ENCODE results near the gene ANKRD26. TPM values are rescaled to one million over a fixed set of nuclear protein-coding genes. Genes with fewer than 3 reads are reported as not detected.

Gene ANKRD26
- total RNA-seq = 1 to 10 TPM; 6.2 to 6.6 TPM
- 3.9 TPM for polyA plus RNA-seq (2013, experiment 1 of 2)
- 5.4 TPM for polyA plus RNA-seq (2013, experiment 2 of 2)
- total RNA-seq = 8.7 to 75.4 (median 35.2) reads per million in 172 experiments

GRCh38 chr10:27099916-27100812, at the start of gene ANKRD26:
Gene ANKRD26 (minus strand): TSS chr10:27100494. CDS start chr10:27100326, 168 bp downstream.
- ChIA-PET CTCF (interaction anchor here (1.4 to 2.8 kb wide), 2 partner anchors 13 to 55 kb away, joined by 4 to 10 read pairs; partner anchors contain the start of genes MASTL and YME1L1), POLR2A (interaction anchor here (1.1 to 4.5 kb wide), 3 partner anchors 52 to 142 kb away, joined by 3 to 46 read pairs (median 5); partner anchors contain the start of genes MASTL and YME1L1)
- Mint-ChIP-seq H3K4me3 (peak within 1 kb of the TSS; percentile 95), H3K27ac (peak within 1 kb of the TSS; percentile 92), H3K27me3 (no peaks in the 10 kb centered on the region), H3K36me3 (ENCODE audit: low read depth) (peaks cover 19% of the 10 kb centered on the region), H3K4me1 (ENCODE audit: low read depth) (peaks cover 51% of the 10 kb centered on the region), H3K9me3 (no peaks in the 10 kb centered on the region)
- DNase-seq (peak; percentile 90 to 99 (median 95)), ATAC-seq (ENCODE audit: poor library complexity) (peak; percentile 53)
- Histone ChIP-seq H3K4me1 (ENCODE audit: insufficient read depth, low read length) (peaks cover 29% of the 10 kb centered on the region), H3K27ac (ENCODE audit: low read depth in 1 of 2, low read length in 2 of 2) (peak within 1 kb of the TSS; percentile 82 to 85), H3K9me3 (ENCODE audit: control insufficient read depth in 1 of 2, insufficient read depth in 1 of 2, low read length in 2 of 2) (no peaks in the 10 kb centered on the region), H3K27me3 (ENCODE audit: control insufficient read depth in 1 of 2, insufficient read depth in 2 of 2, low read length in 2 of 2) (no peaks in the 10 kb centered on the region), H3K4me3 (ENCODE audit: low read length) (peak within 1 kb of the TSS; percentile 71), H3K36me3 (ENCODE audit: insufficient read depth, low read length) (no peaks in the 10 kb centered on the region)
- no peak for TF ChIP-seq CTCF (IDR thresholded peaks at IDR 0.05)
- intact Hi-C loops (cut with DNase I, micrococcal nuclease) = loop anchor here (1.0 to 5.0 kb wide), 4 partner anchors 52 to 243 kb away; partner anchors contain the start of genes YME1L1 (in 2 of the 2) and MASTL (in 1 of the 2)

- ATAC-seq (ENCODE audit: poor library complexity) = no peak
- Histone ChIP-seq H3K4me1 (ENCODE audit: insufficient read depth, low read length) (peaks cover 5% of the 10 kb centered on the region), H3K36me3 (ENCODE audit: insufficient read depth, low read length) (peaks cover 61% of the 10 kb centered on the region), H3K27me3 (ENCODE audit: control insufficient read depth in 1 of 2, insufficient read depth in 2 of 2, low read length in 2 of 2) (no peaks in the 10 kb centered on the region), H3K9me3 (ENCODE audit: control insufficient read depth in 1 of 2, insufficient read depth in 1 of 2, low read length in 2 of 2) (no peaks in the 10 kb centered on the region), H3K27ac (ENCODE audit: low read depth in 1 of 2, low read length in 2 of 2) (no peak overlapping the region), H3K4me3 (ENCODE audit: low read length) (no peak overlapping the region)
- Mint-ChIP-seq H3K27me3 (no peaks in the 10 kb centered on the region), H3K36me3 (ENCODE audit: low read depth) (peaks cover 78% of the 10 kb centered on the region), H3K9me3 (no peaks in the 10 kb centered on the region), H3K4me1 (ENCODE audit: low read depth) (peaks cover 47% of the 10 kb centered on the region), H3K4me3 (no peak overlapping the region), H3K27ac (no peak overlapping the region)
- no peak for TF ChIP-seq CTCF (IDR thresholded peaks at IDR 0.05)
- ChIA-PET POLR2A (no interaction called here), CTCF (no interaction called here)
- intact Hi-C loops (cut with DNase I, micrococcal nuclease) = no loop called here
- DNase-seq = no peak
Observed at GRCh38 chr10:27147701-27148100, 47.4 kb upstream of the ANKRD26 start.

- ChIA-PET POLR2A (interaction anchor here (0.7 kb wide), 1 partner anchor 8 kb away, joined by 3 read pairs; the partner anchor contains the start of gene YME1L1), CTCF (no interaction called here)
- no peaks in the 10 kb centered on the region for H3K9me3 Mint-ChIP-seq
- H3K4me1 Mint-ChIP-seq (ENCODE audit: low read depth) = peaks cover 37% of the 10 kb centered on the region
- no peak overlapping the region for H3K4me3 Mint-ChIP-seq
- no peak overlapping the region for H3K27ac ChIP-seq (ENCODE audit: low read depth in 1 of 2, low read length in 2 of 2)
- intact Hi-C loops (cut with DNase I, micrococcal nuclease) = no loop called here
- TF ChIP-seq CTCF (IDR thresholded peaks at IDR 0.05) = no peak
- no peak overlapping the region for H3K27ac Mint-ChIP-seq
- H3K27me3 Mint-ChIP-seq = no peaks in the 10 kb centered on the region
- no peaks in the 10 kb centered on the region for H3K27me3 ChIP-seq (ENCODE audit: control insufficient read depth in 1 of 2, insufficient read depth in 2 of 2, low read length in 2 of 2)
- peaks cover 85% of the 10 kb centered on the region for H3K36me3 Mint-ChIP-seq (ENCODE audit: low read depth)
- ATAC-seq (ENCODE audit: poor library complexity) (no peak), DNase-seq (peak in 2 of 14 experiments; percentile 28 to 36)
- no peaks in the 10 kb centered on the region for H3K9me3 ChIP-seq (ENCODE audit: control insufficient read depth in 1 of 2, insufficient read depth in 1 of 2, low read length in 2 of 2)
- H3K4me3 ChIP-seq (ENCODE audit: low read length) = no peak overlapping the region
- peaks cover 3% of the 10 kb centered on the region for H3K4me1 ChIP-seq (ENCODE audit: insufficient read depth, low read length)
- peaks cover 72% of the 10 kb centered on the region for H3K36me3 ChIP-seq (ENCODE audit: insufficient read depth, low read length)
Observed at GRCh38 chr10:27145937-27146336, 45.6 kb upstream of the ANKRD26 start.

Data from CD4-positive, alpha-beta T cell (primary cell).